Measurements from ENCODE around the gene KCNQ1. TPM values are rescaled to one million over a fixed set of nuclear protein-coding genes. Genes with fewer than 3 reads are reported as not detected.

Gene KCNQ1
- polyA plus RNA-seq, 1 of the 3 experiments (the other 2 are of a cell fraction) = 0.05 TPM

GRCh38 chr11:2471048-2471803, 26.4 kb downstream of the KCNQ1 start:
- WGBS (ENCODE audit: low lambda C conversion rate) = 56% methylated on average over 17 of the region's 17 CpGs
- H3K4me3 ChIP-seq (ENCODE audit: low read depth in 2 of 2, low read length in 1 of 2) = no peak overlapping the region
- no peak for DNase-seq
- no peaks in the 10 kb centered on the region for H4K20me1 ChIP-seq (ENCODE audit: insufficient read depth)
- no peaks in the 10 kb centered on the region for H3K79me2 ChIP-seq (ENCODE audit: insufficient read depth)
- POLR2A ChIA-PET = no interaction called here
- H3F3A ChIP-seq (replicated peaks; ENCODE audit: insufficient read depth) = no peaks in the 10 kb centered on the region
- no peak overlapping the region for H3K9ac ChIP-seq
- H3K9me3 ChIP-seq = no peaks in the 10 kb centered on the region
- H2AFZ ChIP-seq (ENCODE audit: low read depth) = no peak overlapping the region
- no peaks in the 10 kb centered on the region for H3K9me2 ChIP-seq
- H3K4me1 ChIP-seq (ENCODE audit: control insufficient read depth in 1 of 2, insufficient read depth in 2 of 2, low read depth in 1 of 2, low read length in 1 of 2) = peaks cover 0 to 4% of the 10 kb centered on the region in 2 experiments; a peak in 1 of 4 replicates
- no peaks in the 10 kb centered on the region for H3K36me3 ChIP-seq (replicated peaks in 1 of 2; ENCODE audit: control insufficient read depth in 1 of 2, insufficient read depth in 2 of 2, low read length in 1 of 2)
- TF ChIP-seq RAD21 (IDR thresholded peaks at IDR 0.05; ENCODE audit: low read length) = no peak
- TF ChIP-seq EP300 (IDR thresholded peaks at IDR 0.05; ENCODE audit: borderline replicate concordance in 1 of 2, low read depth in 1 of 2, low read length in 1 of 2) = no peak
- TF ChIP-seq TCF12 (IDR thresholded peaks at IDR 0.05) = no peak
- TF ChIP-seq CHD2 (IDR thresholded peaks at IDR 0.05; ENCODE audit: low read length, partially characterized antibody) = no peak
- no peak for TF ChIP-seq GATA2 (CRISPR knock-in tag; IDR thresholded peaks at IDR 0.05)
- no peak for TF ChIP-seq PBX3 (IDR thresholded peaks at IDR 0.05)
- no peak for TF ChIP-seq RCOR1 (IDR thresholded peaks at IDR 0.05; ENCODE audit: low read length)
- TF ChIP-seq FOXM1 (IDR thresholded peaks at IDR 0.05; ENCODE audit: low read depth) = no peak
- no peak for TF ChIP-seq IRF3 (IDR thresholded peaks at IDR 0.05; ENCODE audit: low read depth, low read length)
- no peak for TF ChIP-seq SMC3 (IDR thresholded peaks at IDR 0.05; ENCODE audit: low read depth, low read length)
- no peak for TF ChIP-seq ELF1 (IDR thresholded peaks at IDR 0.05)
- no peak for TF ChIP-seq MEF2A (IDR thresholded peaks at IDR 0.05; ENCODE audit: borderline replicate concordance, low read depth)
- no peak for TF ChIP-seq RFX5 (IDR thresholded peaks at IDR 0.05; ENCODE audit: low read length)
- no peak for TF ChIP-seq POLR2AphosphoS5 (IDR thresholded peaks at IDR 0.05; ENCODE audit: low read depth, low read length)
- TF ChIP-seq EZH2phosphoT487 (IDR thresholded peaks at IDR 0.05; ENCODE audit: borderline replicate concordance, low read depth) = no peak
- no peak overlapping the region for H3K27ac ChIP-seq (ENCODE audit: low read depth in 2 of 2, low read length in 1 of 2)
- CTCF ChIA-PET = no interaction called here
- no peaks in the 10 kb centered on the region for H3K27me3 ChIP-seq (ENCODE audit: insufficient read depth)
- no peak overlapping the region for H3K4me2 ChIP-seq

DNA sequence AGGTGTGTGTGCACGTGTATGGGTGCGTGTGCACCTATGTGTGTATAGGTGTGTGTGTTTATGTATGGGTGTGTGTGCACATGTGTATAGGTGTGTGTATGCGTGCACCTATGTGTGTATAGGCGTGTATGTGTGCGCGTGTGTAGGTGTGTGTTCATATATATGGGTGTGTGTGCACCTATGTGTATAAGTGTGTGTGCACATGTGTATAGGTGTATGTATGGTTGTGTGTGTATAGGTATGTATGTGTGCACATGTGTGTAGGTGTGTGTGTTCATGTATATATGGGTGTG, 26.9 kb downstream of the KCNQ1 start:
- H3K4me2 ChIP-seq = no peak overlapping the region
- no peaks in the 10 kb centered on the region for H3K9me3 ChIP-seq
- peaks cover 0 to 4% of the 10 kb centered on the region in 2 experiments; a peak in 1 of 4 replicates for H3K4me1 ChIP-seq (ENCODE audit: control insufficient read depth in 1 of 2, insufficient read depth in 2 of 2, low read depth in 1 of 2, low read length in 1 of 2)
- no peak overlapping the region for H3K4me3 ChIP-seq (ENCODE audit: low read depth in 2 of 2, low read length in 1 of 2)
- no peak overlapping the region for H3K9ac ChIP-seq
- 78% methylated on average over 6 of the region's 6 CpGs for WGBS (ENCODE audit: low lambda C conversion rate)
- no peaks in the 10 kb centered on the region for H4K20me1 ChIP-seq (ENCODE audit: insufficient read depth)
- no peaks in the 10 kb centered on the region for H3K36me3 ChIP-seq (replicated peaks in 1 of 2; ENCODE audit: control insufficient read depth in 1 of 2, insufficient read depth in 2 of 2, low read length in 1 of 2)
- H3K27ac ChIP-seq (ENCODE audit: low read depth in 2 of 2, low read length in 1 of 2) = no peak overlapping the region
- ChIA-PET POLR2A (no interaction called here), CTCF (no interaction called here)
- H2AFZ ChIP-seq (ENCODE audit: low read depth) = no peak overlapping the region
- DNase-seq = no peak
- H3K27me3 ChIP-seq (ENCODE audit: insufficient read depth) = no peaks in the 10 kb centered on the region
- H3K79me2 ChIP-seq (ENCODE audit: insufficient read depth) = no peaks in the 10 kb centered on the region
- no peaks in the 10 kb centered on the region for H3F3A ChIP-seq (replicated peaks; ENCODE audit: insufficient read depth)
- no peaks in the 10 kb centered on the region for H3K9me2 ChIP-seq
- no peak for TF ChIP-seq GATA2 (CRISPR knock-in tag; IDR thresholded peaks at IDR 0.05)
- TF ChIP-seq PBX3 (IDR thresholded peaks at IDR 0.05) = no peak
- no peak for TF ChIP-seq RFX5 (IDR thresholded peaks at IDR 0.05; ENCODE audit: low read length)
- TF ChIP-seq EZH2phosphoT487 (IDR thresholded peaks at IDR 0.05; ENCODE audit: borderline replicate concordance, low read depth) = no peak
- TF ChIP-seq, protein P1, sequence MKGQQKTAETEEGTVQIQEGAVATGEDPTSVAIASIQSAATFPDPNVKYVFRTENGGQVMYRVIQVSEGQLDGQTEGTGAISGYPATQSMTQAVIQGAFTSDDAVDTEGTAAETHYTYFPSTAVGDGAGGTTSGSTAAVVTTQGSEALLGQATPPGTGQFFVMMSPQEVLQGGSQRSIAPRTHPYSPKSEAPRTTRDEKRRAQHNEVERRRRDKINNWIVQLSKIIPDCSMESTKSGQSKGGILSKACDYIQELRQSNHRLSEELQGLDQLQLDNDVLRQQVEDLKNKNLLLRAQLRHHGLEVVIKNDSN (IDR thresholded peaks at IDR 0.05; ENCODE audit: borderline replicate concordance, low read depth) = no peak
- no peak for TF ChIP-seq REST (IDR thresholded peaks at IDR 0.05; ENCODE audit: low read depth, low read length)
- TF ChIP-seq RXRA (IDR thresholded peaks at IDR 0.05; ENCODE audit: borderline replicate concordance, low read depth) = no peak
- TF ChIP-seq, protein P2, sequence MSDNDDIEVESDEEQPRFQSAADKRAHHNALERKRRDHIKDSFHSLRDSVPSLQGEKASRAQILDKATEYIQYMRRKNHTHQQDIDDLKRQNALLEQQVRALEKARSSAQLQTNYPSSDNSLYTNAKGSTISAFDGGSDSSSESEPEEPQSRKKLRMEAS (IDR thresholded peaks at IDR 0.05; ENCODE audit: low read depth) = no peak
- TF ChIP-seq ELF1 (IDR thresholded peaks at IDR 0.05) = no peak
- TF ChIP-seq FOXM1 (IDR thresholded peaks at IDR 0.05; ENCODE audit: low read depth) = no peak
- TF ChIP-seq RCOR1 (IDR thresholded peaks at IDR 0.05; ENCODE audit: low read length) = no peak
- TF ChIP-seq YY1 (IDR thresholded peaks at IDR 0.05; ENCODE audit: low read depth) = no peak

Measured in SK-N-SH (cell line).